H1 (cell line): ENCODE data around the gene GCNT1. TPM values are rescaled to one million over a fixed set of nuclear protein-coding genes. Genes with fewer than 3 reads are reported as not detected.

Experiments
- CTCF ChIA-PET: fragments of 300-600 bp; sonication (Branson Sonifier 250); formaldehyde crosslinking; loops from one replicate; lab custom pipeline; 2021; ENCODE audit not compliant: partially characterized antibody; lab: Charles Lee
- POLR2A ChIA-PET: fragments of 300-600 bp; sonication (Branson Sonifier 250); formaldehyde crosslinking; loops from one replicate; lab custom pipeline; 2021; ENCODE audit warnings: inconsistent platforms; ENCODE audit not compliant: partially characterized antibody; lab: Charles Lee
- DNase-seq, 2 experiments: peaks; one replicate each; pipeline versions ENCODE4 v3.0.0 to v3.0.0-alpha.2; 2010 to 2022; ENCODE audit warnings: low spot score in 2 of 2, low read depth in 1 of 2, mixed read lengths in 1 of 2
- FAIRE-seq: peaks from 2 replicates; lab custom pipeline; 2011; peaks lifted over from hg19 to GRCh38; lab: Jason Lieb, UNC
- H2AFZ ChIP-seq: 2 replicates; pipeline ENCODE4 v1.8.1; 2012; ENCODE audit warnings: low read length, inconsistent platforms
- H2AK5ac ChIP-seq: 2 replicates; pipeline ENCODE4 v1.6.1; 2013; ENCODE audit warnings: low read depth, low read length
- H2BK120ac ChIP-seq: replicated peaks from 2 replicates; pipeline ENCODE3; 2013; ENCODE audit warnings: low read depth, low read length, inconsistent platforms
- H2BK12ac ChIP-seq: 2 replicates; pipeline ENCODE4 v1.6.1; 2013; ENCODE audit warnings: low read depth, low read length
- H2BK15ac ChIP-seq: 2 replicates; pipeline ENCODE4 v1.6.1; 2013; ENCODE audit warnings: low read length
- H2BK20ac ChIP-seq: 2 replicates; pipeline ENCODE4 v1.6.1; 2013; ENCODE audit warnings: low read length
- H2BK5ac ChIP-seq: 2 replicates; pipeline ENCODE4 v1.6.1; 2013; ENCODE audit warnings: low read depth, low read length
- H3K14ac ChIP-seq: 2 replicates; pipeline ENCODE4 v1.6.1; 2013; ENCODE audit warnings: inconsistent platforms; ENCODE audit not compliant: insufficient read length
- H3K18ac ChIP-seq: 2 replicates; pipeline ENCODE4 v1.6.1; 2013; ENCODE audit warnings: low read length; ENCODE audit errors: extremely low read depth
- H3K23ac ChIP-seq: 2 replicates; pipeline ENCODE4 v1.6.1; 2013; ENCODE audit warnings: inconsistent platforms; ENCODE audit not compliant: insufficient read length
- H3K23me2 ChIP-seq: 2 replicates; pipeline ENCODE4 v1.6.1; 2013; ENCODE audit warnings: low read depth, low read length
- H3K27ac ChIP-seq: 2 replicates; pipeline ENCODE4 v1.6.1; 2011; ENCODE audit warnings: low read depth, low read length, inconsistent platforms
- H3K27me3 ChIP-seq, 4 experiments: replicated peaks in 1 of 4; 1 replicate in 1 of 4; 2 replicates in 3 of 4; pipeline versions ENCODE4 v1.6.1 to v1.8.1; 2011 to 2013; ENCODE audit warnings: low read length in 3 of 4, mild to moderate bottlenecking in 3 of 4, inconsistent platforms in 2 of 4, mixed read lengths in 2 of 4, moderate library complexity in 1 of 4; ENCODE audit not compliant: control insufficient read depth in 3 of 4, insufficient read depth in 3 of 4; ENCODE audit errors: extremely low read depth in 1 of 4
- H3K36me3 ChIP-seq, 4 experiments: 2 replicates each; pipeline versions ENCODE4 v1.6.1 to v1.8.1; 2011 to 2013; ENCODE audit warnings: mild to moderate bottlenecking in 4 of 4, low read length in 3 of 4, moderate library complexity in 2 of 4, control low read depth in 1 of 4, inconsistent platforms in 1 of 4; ENCODE audit not compliant: insufficient read depth in 4 of 4, control insufficient read depth in 2 of 4
- H3K4ac ChIP-seq: replicated peaks from 2 replicates; pipeline ENCODE3; 2013; ENCODE audit warnings: low read length, low read depth, mixed read lengths, inconsistent platforms; ENCODE audit not compliant: insufficient read length
- H3K4me1 ChIP-seq, 4 experiments: replicated peaks in 1 of 4; 1 replicate in 1 of 4; 2 replicates in 3 of 4; pipeline versions ENCODE4 v1.6.1 to v1.8.1; 2011 to 2013; ENCODE audit warnings: low read length in 3 of 4, inconsistent platforms in 2 of 4, mixed read lengths in 1 of 4; ENCODE audit not compliant: insufficient read depth in 4 of 4, control insufficient read depth in 3 of 4
- H3K4me2 ChIP-seq, 2 experiments: 2 replicates each; pipeline versions ENCODE4 v1.6.1 to v1.8.1; 2011 to 2013; ENCODE audit warnings: low read depth in 2 of 2, low read length in 2 of 2, control low read depth in 1 of 2, inconsistent platforms in 1 of 2, mild to moderate bottlenecking in 1 of 2; ENCODE audit not compliant: insufficient read depth in 1 of 2
- H3K4me3 ChIP-seq, 4 experiments: fragments of 200-600, 300-600 bp in 1 of 4; sonication (generic), shearing (Covaris generic), sonication (Bioruptor Twin) in 1 of 4; 2 replicates each; pipeline versions ENCODE4 v1.5.1 to v1.8.1; 2011 to 2016; ENCODE audit warnings: low read length in 4 of 4, low read depth in 3 of 4, control low read depth in 2 of 4, inconsistent platforms in 2 of 4, mild to moderate bottlenecking in 2 of 4, mixed read lengths in 1 of 4, moderate library complexity in 1 of 4; ENCODE audit not compliant: insufficient read depth in 2 of 4; ENCODE audit errors: extremely low read depth in 1 of 4
- H3K56ac ChIP-seq: replicated peaks from 2 replicates; pipeline ENCODE3; 2013; ENCODE audit warnings: low read depth, mild to moderate bottlenecking, mixed read lengths, low read length, inconsistent platforms; ENCODE audit not compliant: insufficient read length
- H3K79me1 ChIP-seq: 2 replicates; pipeline ENCODE4 v1.6.1; 2013; ENCODE audit warnings: low read depth, low read length, control low read depth
- H3K79me2 ChIP-seq, 2 experiments: 2 replicates each; pipeline versions ENCODE4 v1.6.1 to v1.8.1; 2012 to 2013; ENCODE audit warnings: low read length in 2 of 2, mild to moderate bottlenecking in 2 of 2, inconsistent platforms in 1 of 2; ENCODE audit not compliant: insufficient read depth in 2 of 2, control insufficient read depth in 1 of 2
- H3K9ac ChIP-seq, 4 experiments: replicated peaks in 1 of 4; 1 replicate in 1 of 4; 2 replicates in 3 of 4; pipeline versions ENCODE4 v1.6.1 to v1.8.1; 2011 to 2013; ENCODE audit warnings: low read depth in 3 of 4, low read length in 3 of 4, control low read depth in 2 of 4, mild to moderate bottlenecking in 2 of 4, moderate library complexity in 2 of 4, inconsistent platforms in 1 of 4; ENCODE audit errors: extremely low read depth in 1 of 4
- H3K9me3 ChIP-seq, 2 experiments: 2 replicates each; pipeline versions ENCODE4 v1.6.1 to v1.8.1; 2012 to 2013; ENCODE audit warnings: mild to moderate bottlenecking in 2 of 2, moderate library complexity in 2 of 2, control low read depth in 1 of 2, inconsistent platforms in 1 of 2, low read depth in 1 of 2, low read length in 1 of 2, mixed read lengths in 1 of 2; ENCODE audit not compliant: insufficient read depth in 2 of 2
- H4K20me1 ChIP-seq, 2 experiments: replicated peaks in 1 of 2; 2 replicates each; pipeline versions ENCODE3 to v1.8.1; 2011 to 2013; ENCODE audit warnings: inconsistent platforms in 2 of 2, low read length in 2 of 2, mild to moderate bottlenecking in 1 of 2; ENCODE audit not compliant: insufficient read depth in 2 of 2, control insufficient read depth in 1 of 2
- H4K5ac ChIP-seq: 2 replicates; pipeline ENCODE4 v1.6.1; 2013; ENCODE audit warnings: low read length, low read depth, mixed read lengths, inconsistent platforms; ENCODE audit not compliant: insufficient read length
- H4K8ac ChIP-seq: 2 replicates; pipeline ENCODE4 v1.8.0; 2013; ENCODE audit warnings: mild to moderate bottlenecking, moderate library complexity, low read length, inconsistent platforms; ENCODE audit not compliant: insufficient read depth; ENCODE audit errors: extremely low read depth
- H4K91ac ChIP-seq: replicated peaks from 2 replicates; pipeline ENCODE3; 2013; ENCODE audit warnings: low read length, mixed read lengths, inconsistent platforms; ENCODE audit not compliant: insufficient read length
- ATF3 ChIP-seq: IDR thresholded peaks from 2 replicates; pipeline ENCODE4 v1.6.1; 2011; ENCODE audit warnings: low read depth, mild to moderate bottlenecking, low read length; ENCODE audit not compliant: insufficient read depth
- KDM4A ChIP-seq: IDR thresholded peaks from one replicate; pipeline ENCODE4 v1.7.1; 2012; ENCODE audit warnings: low read depth, mild to moderate bottlenecking, moderate library complexity, low read length, inconsistent platforms; ENCODE audit not compliant: severe bottlenecking
- POU5F1 ChIP-seq: IDR thresholded peaks from 2 replicates; pipeline ENCODE4 v1.6.1; 2011; ENCODE audit warnings: low read depth, mild to moderate bottlenecking, low read length, moderate library complexity
- RBBP5 ChIP-seq: IDR thresholded peaks from 2 replicates; pipeline ENCODE4 v1.7.1; 2012; ENCODE audit warnings: low read depth, mild to moderate bottlenecking, inconsistent platforms, low read length, moderate library complexity, borderline replicate concordance
- RNF2 ChIP-seq: fragments of 200-900, 300-1000 bp; sonication (generic); IDR thresholded peaks from 2 replicates; pipeline ENCODE4 v1.7.1; 2016; ENCODE audit warnings: borderline replicate concordance, low read depth, mild to moderate bottlenecking, antibody characterized with exemption, low read length; ENCODE audit not compliant: poor library complexity, severe bottlenecking; ENCODE audit errors: missing control alignments
- SAP30 ChIP-seq: fragments of 300-600 bp; sonication (generic); IDR thresholded peaks from 2 replicates; pipeline ENCODE4 v1.7.1; 2012; ENCODE audit warnings: low read length, moderate library complexity, mild to moderate bottlenecking, inconsistent platforms; ENCODE audit not compliant: insufficient read depth, insufficient replicate concordance
- WGBS, 2 experiments: shearing (Covaris generic) in 1 of 2; methylation state at CpG; one replicate each; pipeline versions ENCODE4 v1.1.6 to v1.1.7; 2013 to 2015; ENCODE audit warnings: low lambda C conversion rate in 2 of 2, mixed read lengths in 2 of 2, inconsistent platforms in 1 of 2, low coverage in 1 of 2, missing lambda C conversion rate in 1 of 2; ENCODE audit not compliant: insufficient replicate concordance in 2 of 2, insufficient coverage in 1 of 2, insufficient read length in 1 of 2; ENCODE audit errors: extremely low coverage in 1 of 2, missing lambda C conversion rate in 1 of 2; 5-methylcytosine and 5-hydroxymethylcytosine counted together
- polyA plus RNA-seq, 7 experiments: library from polyadenylated mRNA; depleted of rRNA in 3 of 7; stranded (reverse) in 5 of 7; unstranded in 2 of 7; fragments of >200 nt in 5 of 7; fragments of 200-250 nt in 2 of 7; gene quantifications; 1 replicate in 5 of 7; 2 replicates in 1 of 7; 4 replicates in 1 of 7; pipeline versions ENCODE4 v1.2.1 to v1.2.3, GENCODE V29; 2011 to 2013; ENCODE audit warnings: missing spikeins in 2 of 7, mixed read lengths in 2 of 7
- total RNA-seq: library from RNA; stranded (reverse); fragmentation: NEBNext Ultra II Directional; extraction: Animal tissue kit (Norgen Biotek cat#: 25700); gene quantifications from 2 replicates; pipeline ENCODE4 v1.2.1, GENCODE V29; 2021

GCNT1 gene
- total and polyA plus RNA-seq, 2 of the 8 experiments (the other 6 are each of a cell fraction or from before 2014, with no cell fraction given), result 13.0 to 16.5 TPM

GRCh38 chr9:76412638-76413037 lies 46.3 kb upstream of the GCNT1 start:
- Histone ChIP-seq H3K27me3 (peaks cover 0 to 4% (median 0%) of the 10 kb centered on the region in 4 experiments; a peak in 1 of 7 replicates), H3K56ac (no peak overlapping the region), H2BK120ac (no peak overlapping the region), H3K36me3 (no peaks in the 10 kb centered on the region), H4K5ac (no peak overlapping the region), H2BK15ac (no peak overlapping the region), H4K8ac (no peak overlapping the region), H3K9ac (no peak overlapping the region), H2BK12ac (no peak overlapping the region), H3K79me1 (no peaks in the 10 kb centered on the region), H3K9me3 (peaks cover 0 to 4% of the 10 kb centered on the region in 2 experiments; a peak in 2 of 4 replicates), H3K27ac (no peak overlapping the region), H2BK20ac (no peak overlapping the region), H4K20me1 (no peaks in the 10 kb centered on the region), H3K14ac (no peak overlapping the region), H3K23ac (no peak overlapping the region), H2BK5ac (no peak overlapping the region), H3K18ac (no peak overlapping the region), H3K4ac (no peak overlapping the region), H3K4me2 (no peak overlapping the region), H3K23me2 (no peaks in the 10 kb centered on the region), H3K79me2 (no peaks in the 10 kb centered on the region), H3K4me3 (no peak overlapping the region), H4K91ac (no peak overlapping the region), H3K4me1 (peaks cover 0 to 3% (median 0%) of the 10 kb centered on the region in 4 experiments; a peak in 2 of 7 replicates), H2AFZ (no peak overlapping the region), H2AK5ac (no peak overlapping the region)
- ChIA-PET CTCF (interaction anchor here (0.7 to 1.2 kb wide), 2 partner anchors 18 to 1950 kb away, joined by 3 to 4 read pairs; no protein-coding TSS in a partner anchor), POLR2A (no interaction called here)
- 78% methylated on average over 2 of the region's 2 CpGs; no CpG with 5 or more reads in 1 of the 2 experiments for WGBS, 2 experiments
- DNase-seq, result no peak
- no peak for FAIRE-seq
- TF ChIP-seq ATF3, result no peak
- TF ChIP-seq KDM4A, result no peak
- TF ChIP-seq RNF2, result no peak
- no peak for TF ChIP-seq RBBP5
- no peak for TF ChIP-seq POU5F1
- no peak for TF ChIP-seq SAP30
- TF ChIP-seq, all 59 proteins: peak for 0
